GM19395 (cell line): ENCODE data around the gene ESR2.
"Not testable (repeated sequence)": the region's sequence is repeated elsewhere in the genome, so short reads cannot be mapped to it uniquely, and the experiment has no call there.

ENCODE experiments used
- ATAC-seq: cut with Tn5 transposase; IDR thresholded peaks from one replicate; pipeline ENCODE4 v1.9.1; 2021; ENCODE audit warnings: mild to moderate bottlenecking, moderate library complexity; ENCODE audit not compliant: unreplicated experiment

ESR2 gene

DNA sequence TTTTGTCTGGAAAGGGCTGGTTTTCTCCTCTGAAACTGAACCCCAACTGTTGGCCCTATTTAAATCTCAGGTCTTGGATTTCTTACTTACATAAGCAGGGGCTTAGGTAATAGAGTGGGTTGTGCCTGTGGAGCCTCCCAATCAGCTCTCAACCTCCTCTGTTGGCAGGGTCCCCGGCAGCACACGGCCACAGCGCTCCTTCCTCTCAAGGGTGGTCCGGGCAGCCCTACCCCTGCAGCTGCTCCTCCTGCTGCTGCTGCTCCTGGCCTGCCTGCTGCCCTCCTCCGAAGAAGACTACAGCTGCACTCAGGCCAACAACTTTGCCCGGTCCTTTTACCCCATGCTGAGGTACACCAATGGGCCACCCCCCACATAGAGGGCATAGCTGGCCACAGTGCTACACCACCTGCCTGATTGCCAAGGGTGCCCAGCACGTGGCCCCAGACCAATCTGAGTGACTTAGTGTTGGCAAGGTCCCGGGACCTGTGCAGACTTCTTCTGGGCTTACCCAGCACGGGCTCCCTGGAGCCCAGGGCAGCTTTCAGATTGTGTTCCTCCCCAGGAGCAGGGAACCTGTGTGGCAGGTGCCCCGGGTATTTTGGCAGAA, 68.9 kb downstream of the ESR2 start:
- no peak for ATAC-seq

GRCh38 chr14:64221391-64222003, 72.7 kb downstream of the ESR2 start:
- ATAC-seq: no peak

DNA sequence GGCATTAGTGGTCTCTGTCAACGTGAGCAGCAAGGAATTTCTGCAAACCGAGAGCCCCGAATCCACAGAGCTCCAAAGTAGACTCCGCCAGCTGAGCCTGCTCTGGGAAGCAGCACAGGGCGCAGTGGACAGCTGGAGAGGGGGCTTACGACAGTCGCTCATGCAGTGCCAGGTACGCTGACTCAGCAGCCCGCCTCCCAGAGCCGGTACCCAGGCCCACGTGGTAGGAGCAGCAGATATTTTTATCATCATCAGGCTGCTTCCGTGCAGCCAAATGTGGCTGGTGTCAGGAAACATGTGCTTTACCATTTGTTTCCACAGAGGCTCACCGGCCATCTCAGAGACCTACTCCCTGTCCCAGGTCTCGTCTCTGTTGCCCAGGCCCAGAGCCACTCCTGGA, 73.7 kb downstream of the ESR2 start:
- ATAC-seq: no peak

GRCh38 chr14:64220056-64220455, 74.1 kb downstream of the ESR2 start:
- no peak for ATAC-seq

- peak; percentile 65 for ATAC-seq
These were observed 75.6 kb downstream of the ESR2 start for GRCh38 chr14:64218344-64219240.

DNA sequence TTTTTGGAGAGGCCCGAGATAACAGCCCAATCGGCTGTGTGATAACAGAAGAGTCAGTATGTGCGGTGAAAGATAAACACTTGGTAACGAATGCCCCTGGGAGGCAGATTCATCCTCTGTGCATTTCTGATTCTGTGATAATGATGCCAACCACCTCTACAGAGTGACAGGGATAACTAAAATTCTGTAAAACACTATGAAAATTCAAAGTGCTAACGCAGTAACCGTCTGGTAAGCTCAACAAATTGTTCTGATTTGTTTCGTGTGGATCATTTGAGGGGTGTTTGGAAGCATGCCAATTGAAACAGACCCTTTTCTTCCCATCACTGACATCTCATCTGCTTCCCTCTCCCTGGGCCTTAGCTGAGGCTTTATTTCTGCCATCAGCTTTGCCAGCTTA, 76.3 kb downstream of the ESR2 start:
- ATAC-seq: no peak

- ATAC-seq: no peak
These were observed 76.9 kb downstream of the ESR2 start for GRCh38 chr14:64217308-64217707.

- no peak for ATAC-seq
These were observed 78.2 kb downstream of the ESR2 start for GRCh38 chr14:64215978-64216377.

DNA sequence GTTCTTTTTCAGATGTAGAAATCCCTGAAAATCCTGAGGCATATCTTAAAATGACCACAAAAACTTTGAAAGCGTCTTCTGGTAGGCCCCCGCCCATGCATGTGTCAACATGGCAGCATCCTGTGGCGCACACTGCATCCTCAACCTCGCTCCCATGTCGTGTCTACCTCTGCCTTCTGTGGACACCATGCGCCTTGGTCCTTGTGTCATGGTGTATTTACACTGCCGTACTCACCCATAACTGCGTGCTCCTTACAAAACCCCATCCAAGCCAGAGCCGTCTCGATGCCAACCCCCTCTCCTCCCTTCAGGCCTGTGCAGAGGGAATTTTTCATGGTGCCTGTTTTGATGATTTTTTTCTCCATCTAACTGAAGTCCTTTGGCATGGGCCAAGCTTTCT, 78.9 kb downstream of the ESR2 start:
- ATAC-seq: no peak

DNA sequence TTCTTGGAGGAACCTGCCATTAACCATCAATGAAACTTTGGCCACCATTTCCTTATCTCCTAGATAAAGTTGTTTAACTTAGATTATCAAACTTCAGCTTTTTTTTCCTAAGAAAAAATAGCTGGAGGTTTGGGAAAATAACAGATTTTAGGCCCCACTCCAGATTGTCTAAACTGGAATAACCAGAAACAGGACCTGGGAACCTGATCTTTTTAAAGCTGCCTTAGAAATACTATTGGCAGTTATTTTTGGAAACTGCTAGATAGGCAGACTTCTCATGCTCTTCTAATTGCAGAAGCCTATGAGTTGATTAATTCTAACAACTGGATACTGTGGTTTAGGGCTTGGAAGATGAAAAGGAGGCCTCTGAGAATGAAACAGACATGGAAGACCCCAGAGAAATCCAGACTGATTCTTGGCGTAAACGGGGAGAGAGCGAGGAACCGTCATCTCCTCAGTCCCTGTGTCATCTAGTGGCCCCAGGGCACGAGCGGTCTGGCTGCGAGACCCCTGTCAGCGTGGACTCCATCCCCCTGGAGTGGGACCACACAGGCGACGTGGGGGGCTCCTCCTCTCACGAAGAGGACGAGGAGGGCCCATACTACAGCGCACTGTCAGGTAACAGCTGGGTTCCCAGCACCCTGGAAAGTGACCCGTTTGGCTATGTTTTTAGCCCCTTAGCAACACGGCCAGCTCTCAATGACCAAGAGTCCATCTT, 80.2 kb downstream of the ESR2 start:
- ATAC-seq: no peak

GRCh38 chr14:64213086-64213485, 81.1 kb downstream of the ESR2 start:
- no peak for ATAC-seq

GRCh38 chr14:64212666-64213065, 81.5 kb downstream of the ESR2 start:
- ATAC-seq: no peak

- not testable (repeated sequence) for ATAC-seq
These were observed 83.3 kb downstream of the ESR2 start for GRCh38 chr14:64210912-64211311.

DNA sequence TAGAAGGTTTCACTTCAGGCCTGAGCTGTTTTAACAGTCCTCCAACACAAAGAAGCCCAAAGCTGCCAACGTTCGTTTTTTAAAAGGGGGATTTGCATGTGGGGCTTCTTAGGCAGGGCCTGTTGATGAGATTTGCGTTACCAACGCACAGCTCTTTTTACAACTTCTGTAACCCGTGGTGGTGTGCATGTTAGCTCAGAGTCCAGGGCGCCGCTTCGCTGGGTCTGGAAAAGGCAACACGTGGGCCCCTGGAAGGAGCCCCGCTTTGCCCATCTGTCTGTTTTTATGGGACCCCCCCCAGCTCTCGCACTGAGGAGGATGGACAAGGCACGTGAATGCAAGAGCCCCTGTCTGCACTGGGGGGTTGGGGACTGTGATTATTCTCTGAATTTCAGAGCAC, 84.0 kb downstream of the ESR2 start:
- ATAC-seq: no peak

- ATAC-seq: peak; percentile 82
These were observed 84.6 kb downstream of the ESR2 start for GRCh38 chr14:64209444-64210131.

GRCh38 chr14:64208981-64209380, 85.2 kb downstream of the ESR2 start:
- no peak for ATAC-seq

DNA sequence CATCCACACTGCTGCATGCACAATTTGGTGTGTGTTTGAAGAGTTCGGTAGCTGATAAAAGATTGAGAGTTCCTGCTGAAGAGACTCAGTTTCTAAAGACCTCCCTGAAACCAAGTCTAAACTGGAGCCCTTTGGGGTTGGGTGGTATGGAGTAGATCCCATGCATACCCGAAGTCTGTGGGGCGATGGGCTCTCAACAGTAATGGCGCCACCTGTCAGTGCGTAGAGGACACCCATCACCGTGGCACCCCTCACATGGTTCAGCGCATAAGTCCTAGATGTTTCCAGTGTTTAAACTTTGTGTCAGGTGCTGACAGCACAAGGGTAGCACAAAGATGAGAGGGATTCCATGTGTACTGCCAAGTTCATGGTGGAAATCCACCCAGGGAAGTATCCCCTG, 85.9 kb downstream of the ESR2 start:
- no peak for ATAC-seq

- ATAC-seq: no peak
These were observed 90.7 kb downstream of the ESR2 start for GRCh38 chr14:64203366-64204006.

GRCh38 chr14:64202716-64203115, 91.5 kb downstream of the ESR2 start:
- ATAC-seq: no peak

DNA sequence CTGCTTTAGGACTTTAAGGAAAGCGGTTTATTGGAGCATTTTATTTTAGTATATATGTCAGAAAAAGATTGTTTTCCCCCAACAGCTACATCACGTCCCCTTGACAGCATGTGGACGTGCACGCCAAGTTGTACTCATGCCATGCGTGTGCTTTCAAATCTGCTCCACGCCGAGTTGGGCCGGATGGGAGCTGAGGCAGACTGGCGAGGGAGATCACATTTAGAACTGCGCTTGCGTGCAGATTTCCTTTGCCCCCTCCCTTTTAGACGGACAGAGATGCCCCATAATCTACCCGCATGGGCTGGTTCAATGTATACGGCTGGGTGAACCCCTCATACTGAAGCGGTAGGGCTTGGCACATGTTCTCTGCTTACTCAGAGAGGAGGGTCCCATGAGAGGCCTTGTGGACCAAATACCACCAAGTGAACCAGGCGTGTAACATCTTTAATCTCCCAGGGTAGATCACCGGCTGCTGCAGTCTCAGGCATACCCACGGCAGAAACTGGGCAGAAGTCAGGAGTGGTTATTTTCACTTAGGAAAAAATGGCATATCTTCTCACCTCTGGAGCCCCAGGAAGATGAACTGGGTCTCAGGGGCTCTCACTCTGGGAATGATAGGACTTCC, 92.1 kb downstream of the ESR2 start:
- ATAC-seq: no peak
